Stimulated activated CD8-positive, alpha-beta memory T cell treated with anti-CD3 and anti-CD28 coated beads, Interleukin-4, amount 100 ng/mL, for 48 hours (primary cell): Measurements from ENCODE around the gene PRR5L.

Experiments used
- DNase-seq: peaks from one replicate; pipeline ENCODE4 v3.0.0-alpha.2; 2020

PRR5L gene

GRCh38 chr11:36380296-36381014, 84.4 kb downstream of the PRR5L start:
- no peak for DNase-seq

DNA sequence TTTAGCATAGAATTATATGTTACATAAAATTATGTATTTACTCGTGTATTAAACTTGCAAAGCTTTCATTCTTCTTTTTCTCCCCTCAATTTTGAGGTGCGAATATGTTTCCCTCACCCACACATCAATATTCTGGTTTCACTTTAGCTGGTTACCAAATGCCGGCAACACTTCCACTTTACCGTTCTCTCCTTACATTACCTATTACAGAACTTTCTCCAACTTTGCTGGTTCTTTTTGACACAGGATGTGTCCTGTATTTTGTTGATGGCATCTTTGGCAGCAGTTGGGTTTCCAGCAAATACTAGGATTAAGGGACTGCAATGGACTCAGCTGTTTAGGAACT, 84.9 kb downstream of the PRR5L start:
- no peak for DNase-seq

DNA sequence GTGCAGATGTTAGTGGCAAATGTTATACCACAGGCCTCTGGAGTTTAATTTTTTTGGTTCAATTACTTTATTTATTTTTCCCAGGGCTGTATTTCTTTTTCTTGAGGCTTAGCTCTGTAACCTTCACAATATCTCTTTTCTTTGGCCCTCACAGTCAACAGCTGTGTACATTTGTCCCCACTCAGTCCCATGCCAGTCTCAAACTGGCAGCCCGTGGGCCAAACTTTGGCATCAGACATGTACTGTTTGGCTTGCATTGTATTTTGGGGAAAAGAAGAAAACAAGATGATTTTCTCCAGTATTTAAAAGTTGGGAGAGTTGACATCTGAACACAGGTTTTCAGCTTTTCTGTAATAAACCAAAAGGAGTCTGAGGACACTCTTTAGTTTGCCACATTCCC, 87.1 kb downstream of the PRR5L start:
- DNase-seq: no peak

DNA sequence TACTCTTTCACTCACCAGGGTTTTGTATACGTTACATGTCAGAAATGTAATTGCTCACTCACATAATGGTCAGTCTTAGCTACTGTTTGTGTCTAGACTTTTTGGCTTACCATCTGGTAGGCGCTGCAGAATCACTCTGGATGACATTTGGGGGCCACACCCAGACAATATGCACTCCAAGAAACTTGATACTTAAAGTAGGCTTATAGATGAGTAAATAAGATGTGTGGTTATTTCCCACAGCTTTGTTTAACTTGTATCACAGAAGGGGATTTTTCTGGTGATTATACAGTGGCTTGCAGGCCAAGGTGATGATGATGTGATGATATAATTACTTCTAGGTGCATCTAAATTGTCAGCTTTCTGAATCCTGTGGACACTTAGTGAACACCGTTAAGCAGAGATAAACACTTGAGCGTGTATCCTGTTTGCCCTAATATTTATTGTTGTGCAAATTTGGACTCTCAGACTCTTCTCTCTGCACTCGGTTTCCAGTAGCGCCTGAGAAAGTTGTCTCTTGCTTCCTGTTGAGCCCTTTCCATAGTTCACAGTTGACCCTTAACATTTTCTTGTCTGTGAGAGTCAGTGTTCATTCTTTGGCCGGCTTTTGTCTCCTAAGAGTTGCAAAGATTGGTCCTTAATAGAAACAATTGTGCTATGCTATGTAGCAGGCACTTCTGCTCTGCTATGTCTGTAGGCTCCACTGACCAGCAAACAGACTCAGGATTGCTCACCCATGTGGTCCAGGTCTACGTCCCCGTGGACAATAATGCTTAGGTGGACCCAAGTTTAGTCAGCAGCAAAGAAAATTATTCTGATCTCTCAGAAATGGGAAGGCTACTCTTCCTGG, 89.3 kb downstream of the PRR5L start:
- DNase-seq: no peak

DNA sequence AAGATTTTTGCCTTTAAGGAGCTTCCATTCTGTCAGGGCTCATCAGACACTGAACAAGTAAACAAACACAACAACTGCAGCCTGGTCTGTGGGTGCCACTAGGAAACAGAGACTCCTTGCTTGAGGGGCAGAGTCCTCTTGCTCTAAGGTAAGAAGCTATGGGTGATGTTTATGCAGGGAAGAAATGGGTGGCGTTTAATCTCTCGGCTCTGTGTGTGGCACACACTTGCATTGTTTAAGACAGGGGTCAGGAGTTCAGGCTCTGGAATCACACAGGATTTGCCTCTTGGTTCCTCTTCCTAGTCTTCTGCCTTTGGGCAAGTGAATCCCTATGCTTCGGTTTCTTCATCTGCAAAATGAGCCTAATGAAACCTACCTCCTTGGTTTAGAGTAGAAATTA, 90.3 kb downstream of the PRR5L start:
- no peak for DNase-seq

GRCh38 chr11:36388071-36388470, 92.0 kb downstream of the PRR5L start:
- no peak for DNase-seq

DNA sequence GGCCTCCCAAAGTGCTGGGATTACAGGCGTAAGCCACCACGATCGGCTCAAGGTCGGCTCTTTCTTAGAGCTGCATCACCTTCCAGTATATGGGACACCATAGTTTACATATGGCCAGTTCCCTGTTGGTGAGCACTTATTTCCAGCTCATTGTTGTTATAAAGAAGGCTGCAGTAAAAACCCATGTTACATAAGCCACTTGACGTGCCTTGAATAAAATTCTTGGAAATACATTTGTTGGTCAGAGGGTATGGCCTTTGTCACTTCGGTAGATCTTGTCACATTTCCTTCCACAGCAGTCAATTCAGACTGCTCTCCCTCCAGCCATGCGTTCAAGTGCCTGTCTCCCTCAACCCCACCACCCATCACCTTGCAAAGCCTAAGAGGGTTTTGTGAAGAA, 92.9 kb downstream of the PRR5L start:
- no peak for DNase-seq

DNA sequence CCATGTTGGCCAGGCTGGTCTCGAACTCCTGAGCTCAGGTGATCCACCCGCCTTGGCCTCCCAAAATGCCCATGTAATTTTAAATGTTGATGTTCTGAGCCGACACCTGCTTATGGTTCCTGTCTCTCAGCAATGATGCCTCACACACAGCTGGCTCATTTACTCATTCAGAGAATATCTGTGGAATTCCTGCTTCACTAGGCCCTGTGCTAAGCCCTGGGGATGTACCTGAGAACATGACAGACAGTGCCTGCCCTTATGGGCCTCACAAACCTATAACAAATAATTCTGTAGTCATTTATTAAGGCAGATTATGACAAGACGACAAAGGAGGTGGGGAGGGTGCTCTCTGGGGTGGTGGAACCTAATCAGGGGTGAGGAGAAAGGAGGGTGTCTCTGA, 93.7 kb downstream of the PRR5L start:
- no peak for DNase-seq

- DNase-seq: no peak
These were observed 94.9 kb downstream of the PRR5L start for GRCh38 chr11:36390963-36391471.

DNA sequence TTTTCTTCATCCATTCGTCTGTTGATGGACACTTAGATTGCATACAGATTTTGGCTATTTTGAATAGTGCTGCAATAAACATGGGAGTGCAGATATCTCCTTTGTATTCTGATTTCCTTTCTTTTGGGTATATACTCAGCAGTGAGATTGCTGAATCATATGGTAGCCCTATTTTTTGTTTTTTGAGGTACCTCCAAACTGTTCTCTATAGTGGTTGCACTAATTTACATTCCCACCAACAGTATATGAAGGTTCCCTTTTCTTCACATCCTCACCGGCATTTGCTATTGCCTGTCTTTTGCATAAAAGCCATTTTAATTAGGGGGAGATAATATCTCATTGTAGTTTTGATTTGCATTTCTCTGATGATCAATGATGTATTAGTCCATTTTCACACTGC, 96.1 kb downstream of the PRR5L start:
- DNase-seq: no peak

DNA sequence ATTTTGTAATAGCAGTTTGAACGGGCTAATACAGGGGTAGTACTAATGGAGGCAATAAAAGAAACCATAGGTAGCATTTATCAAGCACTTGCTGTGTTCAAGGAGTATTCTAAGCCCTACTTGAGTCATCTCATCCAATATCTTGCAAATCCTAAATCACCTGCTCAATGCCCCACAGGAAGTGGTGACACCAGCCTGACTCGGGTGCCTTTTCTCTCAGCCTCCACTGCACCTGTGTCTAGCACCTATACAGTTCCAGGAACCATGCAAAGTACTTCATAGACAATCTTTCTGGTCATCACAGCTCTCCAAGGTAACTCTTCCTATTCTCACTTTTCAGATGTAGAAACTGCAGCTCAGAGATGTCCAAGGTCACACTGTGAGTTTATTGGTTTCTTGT, 98.0 kb downstream of the PRR5L start:
- no peak for DNase-seq

DNA sequence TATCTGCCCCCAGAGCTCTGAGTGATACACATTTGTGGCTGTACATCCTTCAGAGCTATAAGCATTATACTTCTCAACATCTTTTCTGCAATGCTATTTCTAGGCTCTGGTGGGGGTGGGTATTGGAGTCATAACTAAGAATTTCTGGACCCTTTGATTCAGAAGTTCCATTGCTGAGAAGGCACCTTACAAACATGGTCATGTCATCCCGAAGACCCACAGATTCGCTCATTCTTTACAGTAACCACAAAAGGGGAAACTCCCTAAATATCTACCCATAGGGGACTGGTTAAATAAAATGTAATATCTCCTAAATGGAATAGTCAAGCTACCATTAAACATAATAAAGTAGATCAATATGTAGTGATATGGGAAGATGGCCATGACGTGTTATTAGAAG, 98.8 kb downstream of the PRR5L start:
- DNase-seq: no peak

DNA sequence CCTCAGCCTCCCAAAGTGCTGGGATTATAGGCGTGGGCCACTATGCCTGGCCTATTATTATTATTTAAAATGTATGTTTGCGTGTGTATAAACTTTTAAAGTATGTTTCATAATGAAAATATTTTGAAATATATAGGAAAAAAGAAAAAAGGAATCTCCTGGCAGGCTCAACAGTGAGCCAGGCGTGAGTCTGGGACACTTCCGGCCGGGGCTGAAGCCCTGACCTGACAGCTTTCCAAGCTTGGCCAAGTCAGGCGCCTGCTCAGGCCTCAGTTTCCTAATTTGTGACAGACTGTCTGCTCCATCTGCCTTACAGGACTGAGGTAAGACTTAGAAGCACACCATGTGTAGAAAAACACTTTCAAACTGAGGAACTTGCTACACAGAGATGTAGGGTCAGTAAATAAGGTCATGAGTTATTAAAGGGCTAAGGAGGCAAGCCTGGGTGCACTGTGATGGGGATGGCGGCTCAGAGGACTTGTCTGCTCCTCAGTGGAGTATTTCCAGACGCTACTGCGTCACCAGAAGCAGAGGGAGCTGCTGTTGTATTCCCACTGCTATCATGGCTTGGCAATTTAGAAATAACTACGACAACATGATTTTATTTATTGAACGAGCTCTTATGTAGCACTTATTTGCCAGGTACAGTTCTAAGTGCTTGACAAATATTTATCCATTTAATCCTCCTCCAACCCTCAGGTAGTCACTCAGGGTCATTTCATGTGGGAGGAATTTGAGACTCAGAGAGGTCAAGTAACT, 100.1 kb downstream of the PRR5L start:
- DNase-seq: no peak

GRCh38 chr11:36398231-36398953, 102.3 kb downstream of the PRR5L start:
- no peak for DNase-seq

DNA sequence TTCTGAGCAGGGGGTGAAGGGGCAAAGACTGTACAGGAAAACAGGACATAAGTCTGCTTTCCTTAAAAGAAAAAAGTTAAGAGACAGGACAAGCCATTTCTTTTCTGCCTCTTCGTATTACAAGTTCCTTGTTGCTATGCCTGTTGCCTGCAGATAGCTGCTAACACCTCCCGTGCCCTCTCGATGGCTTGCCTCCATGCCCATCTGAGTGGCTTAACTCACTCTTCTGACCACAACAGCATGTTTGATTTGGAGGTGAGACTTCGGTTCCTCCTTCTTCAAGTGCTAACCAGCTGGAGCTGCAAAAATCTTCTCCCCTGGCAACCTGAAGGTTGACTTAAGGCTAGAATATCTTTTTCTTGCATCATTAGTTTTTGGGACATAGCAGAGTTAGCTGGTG, 103.1 kb downstream of the PRR5L start:
- DNase-seq: no peak

DNA sequence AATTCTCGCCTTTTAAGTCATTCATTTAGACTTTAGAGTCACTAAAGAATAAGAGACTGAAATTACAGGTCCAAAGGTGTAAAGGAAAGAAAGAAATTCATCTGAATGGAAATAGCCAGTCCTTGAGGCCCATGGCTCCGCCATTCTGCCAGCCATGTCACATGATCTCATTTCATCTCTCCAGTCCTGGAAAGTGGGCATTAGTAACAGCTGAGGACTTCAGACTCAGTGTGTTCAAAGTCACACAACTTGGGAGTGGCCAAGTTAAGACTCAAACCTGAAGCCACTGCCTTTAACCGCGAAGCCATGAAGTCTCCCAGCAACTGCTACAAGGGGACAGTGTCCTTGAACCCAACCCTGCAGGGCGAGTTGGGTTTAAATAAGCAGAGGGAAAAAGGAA, 103.7 kb downstream of the PRR5L start:
- DNase-seq: no peak

GRCh38 chr11:36400766-36401455, 104.8 kb downstream of the PRR5L start:
- DNase-seq: no peak

DNA sequence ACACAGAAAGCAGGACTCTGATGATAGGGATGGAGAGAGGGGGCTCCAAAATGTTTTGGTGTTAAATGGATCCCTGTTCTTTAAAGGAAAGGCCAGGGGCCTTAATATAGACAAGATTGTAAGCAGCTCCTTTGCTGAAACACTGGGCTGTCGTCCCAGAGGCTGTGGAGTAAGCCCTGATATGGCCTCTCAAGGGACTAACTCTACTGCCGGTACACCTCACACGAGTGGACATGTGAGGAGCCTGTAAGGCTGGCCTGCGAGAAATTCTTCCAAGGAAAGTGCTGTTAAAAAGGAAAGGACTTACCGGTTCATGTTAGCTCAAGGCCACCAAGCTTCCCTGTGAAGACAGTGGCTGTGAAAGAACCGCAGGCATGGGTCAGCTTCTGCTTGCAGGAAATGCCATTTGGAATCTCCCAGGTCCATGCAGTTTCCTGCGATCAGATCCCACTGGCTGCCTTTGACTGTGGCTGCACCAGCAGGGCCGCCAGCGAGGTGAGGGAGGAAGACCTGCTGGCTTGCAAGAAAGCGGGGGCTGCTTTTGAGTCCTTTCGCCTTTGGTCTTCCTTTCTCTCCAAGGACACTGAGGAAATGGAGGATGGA, 106.6 kb downstream of the PRR5L start:
- no peak for DNase-seq

GRCh38 chr11:36403661-36404060, 107.6 kb downstream of the PRR5L start:
- no peak for DNase-seq

GRCh38 chr11:36404831-36405230, 108.7 kb downstream of the PRR5L start:
- DNase-seq: no peak

DNA sequence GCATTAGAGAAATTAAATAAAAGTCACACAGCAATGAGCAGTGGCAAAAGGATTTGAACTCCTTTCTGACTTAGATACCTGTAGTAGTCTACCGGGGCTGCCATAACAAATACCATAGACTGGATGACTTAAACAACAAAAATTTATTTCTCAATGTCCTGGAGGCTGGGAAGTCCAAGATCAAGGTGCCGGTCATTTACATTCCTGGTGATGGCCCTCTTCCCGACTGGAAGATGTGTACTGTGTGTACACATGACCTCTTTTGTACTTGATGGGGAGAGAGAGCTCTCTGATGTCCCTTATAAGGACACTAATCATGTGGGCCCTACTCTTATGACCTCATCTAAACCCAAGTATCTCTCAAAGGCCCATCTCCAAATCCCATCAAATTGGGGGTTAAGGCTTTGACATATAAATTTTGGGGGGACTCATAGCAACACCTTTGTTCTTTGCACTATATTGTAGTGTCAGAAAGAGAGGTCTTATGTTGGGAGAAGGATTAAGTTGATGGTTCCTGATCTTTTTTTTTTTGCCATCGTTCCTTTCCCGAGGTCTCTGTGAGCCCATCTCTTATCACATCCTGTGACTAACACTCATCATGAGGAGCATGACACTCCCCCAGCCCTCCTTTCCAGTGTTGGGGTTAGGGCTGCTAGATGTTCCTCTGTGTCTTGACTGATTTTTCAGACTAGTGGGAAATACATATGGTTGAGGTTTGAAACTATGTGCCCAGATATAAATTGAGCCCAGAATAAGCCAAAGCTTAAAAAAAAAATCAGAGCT, 109.7 kb downstream of the PRR5L start:
- DNase-seq: no peak
